B cell (primary cell): ENCODE data around the gene BAZ2B.

Source experiments
- CTCF ChIP-seq: fragments of 200-600 bp; IDR thresholded peaks from one replicate; pipeline ENCODE4 v1.8.0; 2022; ENCODE audit warnings: antibody characterized with exemption, mild to moderate bottlenecking
- EZH2 ChIP-seq: IDR thresholded peaks from 2 replicates; pipeline ENCODE4 v1.6.1; 2012; ENCODE audit warnings: borderline replicate concordance, low read depth, mild to moderate bottlenecking, moderate library complexity, low read length; ENCODE audit not compliant: insufficient read depth, poor library complexity, severe bottlenecking

- no peak for TF ChIP-seq CTCF
- no peak for TF ChIP-seq EZH2
Measured at GRCh38 chr2:159292157-159292556, 324.2 kb downstream of the BAZ2B start.
